Measurements from ENCODE around the gene RPF1. TPM values are rescaled to one million over a fixed set of nuclear protein-coding genes. Genes with fewer than 3 reads are reported as not detected.

Gene RPF1
- total RNA-seq, 1 donor from 2014 or later = 60.0 TPM

- no peak for DNase-seq (ENCODE audit: low read depth)
- TF ChIP-seq CTCF (conservative IDR thresholded peaks at IDR 0.05; ENCODE audit: low read depth, low read length) = no peak
- H3K4me3 ChIP-seq (ENCODE audit: low read depth, low read length) = no peak overlapping the region
Observed at GRCh38 chr1:84467298-84467697, 11.8 kb upstream of the RPF1 start.

- no peak for TF ChIP-seq CTCF (conservative IDR thresholded peaks at IDR 0.05; ENCODE audit: low read depth, low read length)
- no peak for DNase-seq (ENCODE audit: low read depth)
- no peak overlapping the region for H3K4me3 ChIP-seq (ENCODE audit: low read depth, low read length)
Observed at GRCh38 chr1:84476225-84476624, 2.8 kb upstream of the RPF1 start.

DNA sequence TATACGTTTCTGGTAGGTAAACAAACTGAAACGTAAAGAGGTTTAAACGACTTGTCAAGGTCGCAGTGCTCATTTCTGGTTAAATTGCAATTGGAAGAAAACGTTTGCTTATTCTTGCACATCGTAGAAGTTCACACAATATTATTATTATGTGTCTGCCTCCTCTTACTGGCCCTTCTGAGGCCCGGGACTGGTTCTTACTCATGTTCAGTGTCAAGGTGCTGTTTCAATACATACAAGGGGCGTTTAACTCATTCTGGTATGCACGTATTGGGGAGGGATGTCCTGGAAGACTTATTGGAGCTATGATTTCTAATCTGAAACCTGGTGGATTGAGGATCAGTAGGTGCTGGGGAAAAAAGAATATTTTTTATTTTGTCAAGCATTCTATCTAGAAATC, 932 bp downstream of the RPF1 start:
- no peak for DNase-seq (ENCODE audit: low read depth)
- no peak for TF ChIP-seq CTCF (conservative IDR thresholded peaks at IDR 0.05; ENCODE audit: low read depth, low read length)
- peak overlapping the region; percentile 78 for H3K4me3 ChIP-seq (ENCODE audit: low read depth, low read length)

DNA sequence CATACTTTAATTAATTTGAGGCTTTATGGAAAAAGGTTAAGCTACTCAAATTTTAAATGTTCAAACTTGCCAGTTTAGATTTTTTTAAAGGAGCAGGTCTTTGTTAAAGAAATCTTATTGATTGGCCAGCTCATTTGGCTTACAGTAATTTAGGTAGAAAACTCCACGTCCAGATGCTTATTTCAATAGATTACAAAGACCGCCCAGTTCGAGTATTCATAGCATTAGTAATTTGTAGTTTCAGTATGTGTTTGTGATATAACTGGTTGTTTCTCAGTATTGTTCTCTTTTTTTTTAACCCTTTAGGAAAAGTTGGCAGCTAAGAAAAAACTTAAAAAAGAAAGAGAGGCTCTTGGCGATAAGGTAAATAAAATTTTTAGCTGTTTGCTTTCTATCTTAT, 1.6 kb downstream of the RPF1 start:
- DNase-seq (ENCODE audit: low read depth) = no peak
- peak overlapping the region; percentile 78 for H3K4me3 ChIP-seq (ENCODE audit: low read depth, low read length)
- no peak for TF ChIP-seq CTCF (conservative IDR thresholded peaks at IDR 0.05; ENCODE audit: low read depth, low read length)

- no peak overlapping the region for H3K4me3 ChIP-seq (ENCODE audit: low read depth, low read length)
- no peak for DNase-seq (ENCODE audit: low read depth)
Observed at GRCh38 chr1:84481317-84481716, 2.3 kb downstream of the RPF1 start.

DNA sequence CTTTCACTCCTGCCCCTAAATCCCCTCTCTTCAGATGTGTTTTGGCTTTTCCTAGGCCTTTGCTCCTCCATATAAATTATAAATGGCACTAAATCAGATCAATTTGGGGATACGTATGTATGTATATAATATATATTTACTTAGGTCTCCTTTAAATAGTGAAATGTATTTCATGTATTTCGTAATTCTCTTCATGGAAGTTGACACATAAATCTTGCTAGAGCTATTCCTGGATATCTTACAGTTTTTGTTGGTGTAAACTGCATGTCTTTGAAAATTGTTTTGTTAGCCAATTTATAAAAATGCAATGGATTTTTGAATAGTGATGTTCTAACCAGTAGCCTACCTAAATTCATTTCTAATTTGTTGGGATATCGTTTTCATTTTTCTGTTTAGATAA, 9.0 kb downstream of the RPF1 start:
- no peak for TF ChIP-seq CTCF (conservative IDR thresholded peaks at IDR 0.05; ENCODE audit: low read depth, low read length)
- no peak overlapping the region for H3K4me3 ChIP-seq (ENCODE audit: low read depth, low read length)
- DNase-seq (ENCODE audit: low read depth) = no peak

More at GRCh38 chr1:84481317-84481716, 2.3 kb downstream of the RPF1 start:
- no peak for TF ChIP-seq CTCF (conservative IDR thresholded peaks at IDR 0.05; ENCODE audit: low read depth, low read length)

DNA sequence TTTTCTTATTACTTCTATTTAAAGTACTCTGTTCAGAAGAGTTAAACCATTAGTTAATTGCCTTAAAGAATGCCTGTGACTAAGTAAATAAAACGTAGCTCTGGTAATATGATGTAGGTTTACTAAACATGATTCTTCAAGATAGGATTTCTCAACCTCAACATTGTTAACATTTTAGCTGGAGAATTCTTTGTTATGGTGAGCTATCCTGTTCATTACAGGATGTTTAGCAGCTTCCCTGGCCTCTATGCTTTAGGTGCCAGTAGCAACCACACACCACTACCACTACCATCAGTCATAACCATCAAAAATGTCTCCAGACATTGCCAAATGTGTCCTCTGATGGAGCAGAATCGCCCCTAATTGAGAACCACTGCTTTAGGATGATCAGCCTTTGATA, 10.7 kb downstream of the RPF1 start:
- H3K4me3 ChIP-seq (ENCODE audit: low read depth, low read length) = no peak overlapping the region
- DNase-seq (ENCODE audit: low read depth) = no peak
- no peak for TF ChIP-seq CTCF (conservative IDR thresholded peaks at IDR 0.05; ENCODE audit: low read depth, low read length)

All from epithelial cell of proximal tubule (primary cell).